Vagina (tissue), 2 donors: Measurements from ENCODE around the gene ATP6V1G2.

Source experiments
- CTCF ChIP-seq, 3 experiments: fragments of 450-650 bp in 2 of 3; fragments of 200-600 bp in 1 of 3; sonication (generic) in 1 of 3; IDR thresholded peaks; one replicate each; pipeline ENCODE4 v1.5.1; 2017 to 2019; ENCODE audit warnings: antibody characterized with exemption in 3 of 3, mild to moderate bottlenecking in 2 of 3, moderate library complexity in 2 of 3
- POLR2A ChIP-seq, 2 donors: fragments of 450-650 bp; IDR thresholded peaks; one replicate each; pipeline ENCODE4 v1.6.1; 2017; ENCODE audit warnings: antibody characterized with exemption in 2 of 2, mild to moderate bottlenecking in 2 of 2, moderate library complexity in 2 of 2

GRCh38 chr6:31497531-31498476, 48.6 kb downstream of the ATP6V1G2 start, which contains the start of gene MICB:
- TF ChIP-seq CTCF (IDR thresholded peaks at IDR 0.05): peak in 1 of 3 experiments; percentile 25
- TF ChIP-seq POLR2A (IDR thresholded peaks at IDR 0.05): peak; percentile 24 to 26
